BJ (cell line): Measurements from ENCODE around the gene CXCR1. TPM values are rescaled to one million over a fixed set of nuclear protein-coding genes. Genes with fewer than 3 reads are reported as not detected.

Experiments
- CTCF ChIA-PET: fragments of 350-600 bp; formaldehyde crosslinking; extraction: SDS; loops from one replicate; lab custom pipeline; 2021; ENCODE audit warnings: antibody characterized with exemption, inconsistent platforms; lab: Yijun Ruan, JAX
- POLR2A ChIA-PET: fragments of 300-600 bp; sonication (Branson Sonifier 250); formaldehyde crosslinking; extraction: SDS; loops from one replicate; lab custom pipeline; 2021; ENCODE audit warnings: antibody characterized with exemption; lab: Charles Lee
- DNase-seq: peaks from one replicate; pipeline ENCODE4 v3.0.0-alpha.2; 2011; ENCODE audit warnings: low read depth
- H3K27me3 ChIP-seq: 2 replicates; pipeline ENCODE4 v1.6.0; 2011; ENCODE audit warnings: low read length; ENCODE audit not compliant: control insufficient read depth, insufficient read depth
- H3K36me3 ChIP-seq: 2 replicates; pipeline ENCODE4 v1.5.1; 2011; ENCODE audit warnings: low read length; ENCODE audit not compliant: control insufficient read depth, insufficient read depth
- H3K4me3 ChIP-seq: 2 replicates; pipeline ENCODE4 v1.5.1; 2011; ENCODE audit warnings: low read depth, mild to moderate bottlenecking, control low read depth, low read length
- polyA plus RNA-seq: library from polyadenylated mRNA; depleted of rRNA; stranded (reverse); fragments of >200 nt; gene quantifications from 2 replicates; pipeline ENCODE4 v1.2.3, GENCODE V29; 2011
- TF ChIP-seq, protein P1 (sequence below): IDR thresholded peaks from 2 replicates; pipeline ENCODE4 v1.5.1; 2011; ENCODE audit warnings: low read depth, mild to moderate bottlenecking, control low read depth, inconsistent platforms, low read length, moderate library complexity; ENCODE audit not compliant: insufficient read depth

CXCR1 gene
- polyA plus RNA-seq, 1 experiment = not detected

DNA sequence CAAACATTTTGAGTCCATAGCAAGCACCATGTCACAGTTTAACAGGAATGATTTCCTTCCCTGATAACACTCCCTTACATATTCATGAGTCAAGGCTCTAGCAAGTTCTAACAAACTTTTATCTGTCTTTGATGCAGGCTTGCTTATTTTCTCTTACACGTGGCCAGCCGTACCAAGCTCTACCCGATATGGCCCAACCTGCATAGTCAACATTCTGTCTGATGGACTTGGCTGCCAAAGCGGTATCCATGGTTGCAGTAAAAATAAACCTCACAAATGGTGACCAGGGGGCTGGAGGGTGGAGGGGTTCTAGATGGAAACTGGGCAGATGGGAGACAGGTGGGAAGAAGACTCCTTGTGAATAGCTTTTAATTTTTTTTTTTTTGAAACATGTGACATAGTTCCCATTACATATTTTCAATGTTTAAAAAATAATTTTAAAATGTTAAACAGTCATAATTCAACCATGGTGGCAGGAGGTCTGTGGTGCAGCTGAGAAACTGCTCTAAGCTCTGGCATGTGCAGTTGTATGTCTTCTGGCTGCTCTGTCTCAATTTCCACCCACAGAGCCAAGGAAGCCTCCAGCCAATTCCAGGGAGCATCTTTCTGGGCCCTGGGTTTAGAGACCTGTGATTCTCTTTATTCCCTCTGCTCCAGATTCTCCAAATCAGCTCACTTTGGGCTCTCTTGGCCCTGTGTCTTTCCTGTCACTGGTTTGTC lies 20.7 kb upstream of the CXCR1 start:
- H3K36me3 ChIP-seq = no peaks in the 10 kb centered on the region
- DNase-seq = no peak
- peaks cover 2% of the 10 kb centered on the region for H3K27me3 ChIP-seq
- ChIA-PET POLR2A (no interaction called here), CTCF (interaction anchor here (1.0 to 2.2 kb wide), 4 partner anchors 18 to 70 kb away, joined by 3 to 6 read pairs (median 4); no protein-coding TSS in a partner anchor)
- H3K4me3 ChIP-seq = no peak overlapping the region
- TF ChIP-seq, protein P1, sequence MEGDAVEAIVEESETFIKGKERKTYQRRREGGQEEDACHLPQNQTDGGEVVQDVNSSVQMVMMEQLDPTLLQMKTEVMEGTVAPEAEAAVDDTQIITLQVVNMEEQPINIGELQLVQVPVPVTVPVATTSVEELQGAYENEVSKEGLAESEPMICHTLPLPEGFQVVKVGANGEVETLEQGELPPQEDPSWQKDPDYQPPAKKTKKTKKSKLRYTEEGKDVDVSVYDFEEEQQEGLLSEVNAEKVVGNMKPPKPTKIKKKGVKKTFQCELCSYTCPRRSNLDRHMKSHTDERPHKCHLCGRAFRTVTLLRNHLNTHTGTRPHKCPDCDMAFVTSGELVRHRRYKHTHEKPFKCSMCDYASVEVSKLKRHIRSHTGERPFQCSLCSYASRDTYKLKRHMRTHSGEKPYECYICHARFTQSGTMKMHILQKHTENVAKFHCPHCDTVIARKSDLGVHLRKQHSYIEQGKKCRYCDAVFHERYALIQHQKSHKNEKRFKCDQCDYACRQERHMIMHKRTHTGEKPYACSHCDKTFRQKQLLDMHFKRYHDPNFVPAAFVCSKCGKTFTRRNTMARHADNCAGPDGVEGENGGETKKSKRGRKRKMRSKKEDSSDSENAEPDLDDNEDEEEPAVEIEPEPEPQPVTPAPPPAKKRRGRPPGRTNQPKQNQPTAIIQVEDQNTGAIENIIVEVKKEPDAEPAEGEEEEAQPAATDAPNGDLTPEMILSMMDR = no peak

DNA sequence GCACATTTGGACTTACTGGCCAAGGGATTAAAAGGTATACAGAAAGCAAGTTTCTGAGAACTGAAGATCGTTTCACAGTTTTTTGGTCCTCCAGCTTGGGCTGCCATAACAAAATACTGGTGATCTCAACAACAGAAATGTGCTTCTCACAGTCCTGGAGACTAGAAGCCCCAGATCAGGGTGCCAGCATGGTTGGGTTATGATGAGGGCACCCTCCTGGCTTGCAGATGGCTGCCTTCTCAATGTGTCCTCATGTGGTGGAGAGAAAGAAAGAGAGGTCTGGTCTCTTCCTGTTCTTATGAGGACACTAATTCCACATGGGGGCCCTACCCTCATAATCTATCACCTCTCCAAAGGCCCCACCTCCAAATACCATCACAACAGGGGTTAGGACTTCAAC lies 20.1 kb upstream of the CXCR1 start:
- TF ChIP-seq, protein P1 = no peak
- ChIA-PET CTCF (interaction anchor here (1.0 to 2.2 kb wide), 3 partner anchors 18 to 67 kb away, joined by 3 to 6 read pairs (median 5); no protein-coding TSS in a partner anchor), POLR2A (no interaction called here)
- peaks cover 4% of the 10 kb centered on the region for H3K27me3 ChIP-seq
- no peak for DNase-seq
- no peak overlapping the region for H3K4me3 ChIP-seq
- H3K36me3 ChIP-seq = no peaks in the 10 kb centered on the region

DNA sequence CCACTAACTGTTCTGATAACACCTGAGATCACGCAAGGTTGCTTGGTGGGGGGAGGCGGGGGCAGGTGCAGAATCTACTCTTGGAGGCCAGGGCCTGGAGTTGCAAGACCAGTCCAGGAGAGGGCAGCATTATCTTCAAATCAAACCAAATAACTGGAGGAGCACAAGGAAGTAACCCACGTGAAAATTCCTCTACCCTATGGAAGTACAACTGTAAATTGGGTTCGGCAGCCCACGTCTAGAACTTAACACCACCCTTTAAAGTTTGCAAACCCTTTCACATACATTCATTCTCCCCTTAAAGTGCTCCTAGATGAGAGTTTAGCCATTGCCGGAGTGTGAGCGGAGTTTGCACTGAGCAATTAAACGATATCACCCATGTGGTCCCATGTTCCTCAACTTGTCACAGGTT lies 19.6 kb upstream of the CXCR1 start:
- no peaks in the 10 kb centered on the region for H3K36me3 ChIP-seq
- CTCF ChIA-PET = interaction anchor here (0.9 to 2.2 kb wide), 5 partner anchors 18 to 208 kb away, joined by 3 to 6 read pairs (median 3); no protein-coding TSS in a partner anchor
- no peak overlapping the region for H3K4me3 ChIP-seq
- peaks cover 5% of the 10 kb centered on the region for H3K27me3 ChIP-seq
- TF ChIP-seq, protein P1 = peak; percentile 85
- POLR2A ChIA-PET = no interaction called here
- DNase-seq = peak; percentile 8

DNA sequence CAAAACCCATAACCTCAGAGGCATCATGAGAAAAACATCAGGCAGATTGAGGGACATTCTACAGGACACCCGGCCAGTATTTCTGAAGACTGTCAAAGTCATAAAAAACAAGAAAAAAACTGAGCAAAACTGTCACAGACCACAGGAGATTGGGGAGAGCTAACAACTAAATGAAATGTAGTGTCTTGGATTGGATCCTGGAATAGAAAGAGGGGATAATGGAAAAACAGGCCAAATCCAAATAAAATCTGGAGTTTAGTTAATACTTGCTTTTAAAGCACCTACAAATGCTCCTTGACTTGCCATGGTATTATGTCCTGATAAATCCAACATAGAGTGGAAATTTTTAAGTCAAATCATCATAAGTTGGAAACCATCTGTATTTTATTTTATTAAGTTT lies 17.6 kb upstream of the CXCR1 start:
- POLR2A ChIA-PET = no interaction called here

More for the DNA sequence above, 17.6 kb upstream of the CXCR1 start:
- no peaks in the 10 kb centered on the region for H3K36me3 ChIP-seq
- TF ChIP-seq, protein P1 = no peak
- H3K27me3 ChIP-seq = peaks cover 6% of the 10 kb centered on the region
- CTCF ChIA-PET = interaction anchor here (0.6 kb wide), 1 partner anchor 36 kb away, joined by 5 read pairs; no protein-coding TSS in a partner anchor
- H3K4me3 ChIP-seq = no peak overlapping the region
- no peak for DNase-seq
